ENCODE measurements around the gene PERP.
"Not testable (repeated sequence)": the region's sequence is repeated elsewhere in the genome, so short reads cannot be mapped to it uniquely, and the experiment has no call there.

PERP gene

DNA sequence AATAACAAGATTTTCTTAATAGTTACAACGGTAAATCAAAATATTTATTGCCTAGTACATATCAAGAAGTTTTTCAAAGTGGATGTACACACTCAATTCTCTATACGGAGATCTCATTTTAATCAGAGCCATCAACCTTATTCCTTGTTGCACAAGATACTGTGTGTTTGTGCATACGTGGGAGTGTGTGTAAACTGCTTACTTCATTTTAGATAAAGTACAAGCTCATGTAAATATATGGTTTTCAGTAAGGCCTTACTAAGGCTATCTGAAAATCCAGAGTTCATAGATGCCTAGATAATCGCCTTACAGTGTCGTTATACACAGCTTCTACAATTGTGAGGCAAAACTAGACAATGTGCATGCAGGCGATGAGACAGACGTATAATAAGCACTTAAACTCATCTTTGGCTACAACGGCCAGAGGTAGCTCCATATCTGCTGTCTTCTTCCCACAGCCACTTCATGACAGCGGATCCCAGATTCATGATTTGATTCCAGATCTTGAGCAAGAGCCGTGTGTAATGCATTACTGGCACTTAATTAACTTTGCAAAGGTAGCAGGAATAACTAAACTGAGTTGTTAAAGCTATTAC lies 2.5 kb downstream of the PERP start:
- no peak for DNase-seq

DNA sequence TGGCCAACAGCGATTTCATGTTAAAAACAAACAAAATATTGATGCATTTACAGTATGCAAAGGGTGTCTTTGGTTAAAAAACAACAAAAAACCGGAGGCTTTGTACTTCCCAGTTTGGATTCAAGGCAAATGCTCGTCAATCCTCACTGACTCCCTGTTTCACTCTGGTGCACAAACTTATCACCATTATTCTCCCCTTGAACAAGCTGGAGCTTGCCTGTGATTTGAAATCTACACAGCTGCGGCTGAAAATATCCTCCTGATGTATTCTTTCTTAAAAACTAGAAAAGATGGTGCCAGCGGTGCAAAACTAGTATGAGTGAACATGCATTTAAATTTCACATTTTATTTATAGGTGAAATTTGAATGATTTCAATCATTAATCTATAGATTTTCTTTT lies 3.3 kb downstream of the PERP start:
- DNase-seq: no peak

DNA sequence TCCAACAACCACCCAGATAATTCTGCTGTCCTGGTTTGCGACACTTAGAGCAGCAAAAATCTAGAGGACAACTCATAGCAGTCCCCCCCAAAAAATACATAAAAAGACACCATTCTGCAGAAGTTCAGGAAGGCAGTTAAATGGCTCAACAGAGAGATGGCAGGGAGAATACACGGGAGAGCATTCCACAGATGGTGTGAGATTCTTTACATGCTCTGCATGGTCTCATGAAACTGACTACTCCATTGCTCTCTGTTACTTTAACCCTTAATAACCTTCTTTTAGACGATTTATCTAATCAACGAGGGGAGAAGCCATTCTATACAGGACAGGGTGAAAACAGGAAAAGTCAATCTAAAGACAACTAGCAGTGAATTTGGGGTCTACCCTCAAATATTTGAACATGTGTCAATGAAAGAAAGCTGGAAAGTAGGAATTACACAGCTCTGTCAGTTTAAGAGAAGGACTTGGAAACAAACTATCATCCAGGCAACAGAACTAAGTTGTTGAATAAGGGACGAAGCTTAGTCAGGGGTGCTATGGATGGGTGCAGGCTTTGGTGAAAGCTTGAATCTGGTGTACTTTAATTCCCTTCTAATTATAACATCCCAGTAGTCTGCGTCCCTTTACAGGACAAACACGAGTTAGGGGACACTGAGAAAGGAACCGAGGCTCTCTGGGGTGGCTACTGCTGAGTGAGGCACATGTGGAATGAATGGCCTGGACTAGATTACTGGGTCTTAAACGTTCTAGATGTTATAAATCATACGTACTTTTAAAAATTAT lies 5.1 kb downstream of the PERP start:
- no peak for DNase-seq

DNA sequence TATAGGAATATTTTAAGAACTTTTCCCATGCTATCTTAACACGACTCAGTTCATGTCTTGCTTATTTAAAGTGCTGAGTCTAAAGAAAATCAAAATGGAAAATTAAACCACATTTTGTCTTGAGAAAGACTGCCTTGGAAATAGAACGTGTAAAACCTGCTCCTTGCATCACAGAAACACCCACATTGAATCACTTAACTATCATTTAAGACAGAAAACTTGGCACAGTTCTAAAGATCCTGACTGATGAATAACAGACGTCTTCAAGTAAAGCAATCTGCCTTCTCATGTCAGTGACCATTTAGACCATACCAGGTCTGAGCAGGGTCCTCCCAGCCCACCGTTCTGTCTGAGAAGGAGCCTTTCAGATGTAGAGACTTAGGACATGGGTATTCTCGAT lies 7.4 kb downstream of the PERP start:
- DNase-seq: no peak

DNA sequence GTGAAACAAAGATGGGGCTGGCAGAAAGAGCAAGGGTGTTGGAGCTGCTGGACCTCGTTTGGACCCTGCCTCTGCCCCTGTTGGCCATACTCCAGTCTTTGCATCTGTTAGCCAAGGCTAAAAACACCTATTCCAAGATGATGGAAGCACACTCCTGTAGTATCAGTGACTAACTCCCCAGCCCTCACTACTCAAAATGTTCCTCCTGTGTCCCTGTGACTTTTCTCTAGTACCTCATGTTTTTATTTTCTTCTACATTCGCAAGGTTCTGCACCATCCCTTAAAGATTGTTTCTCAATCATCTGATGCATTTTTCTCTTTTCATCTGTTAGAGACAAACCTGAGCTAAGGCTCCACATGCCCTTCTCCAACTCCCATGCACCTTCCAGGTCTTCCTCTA lies 8.9 kb downstream of the PERP start:
- no peak for DNase-seq

DNA sequence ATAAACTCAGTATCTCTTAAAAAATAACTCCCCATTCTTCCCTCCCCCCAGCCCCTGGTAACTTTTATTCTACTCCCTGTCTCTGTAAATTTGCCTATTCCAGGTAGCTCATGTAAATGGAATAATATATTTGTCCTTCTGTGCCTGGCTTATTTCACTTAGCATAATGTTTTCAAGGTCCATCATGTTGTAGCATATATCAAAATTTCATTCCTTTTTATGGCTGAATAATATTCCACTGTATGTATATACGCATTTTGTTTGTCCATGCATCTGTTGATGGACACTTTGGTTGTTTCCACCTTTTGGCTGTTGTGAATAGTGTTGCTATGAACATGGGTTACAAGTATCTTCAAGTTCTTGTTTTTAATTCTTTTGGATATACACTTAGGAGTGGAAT lies 13.0 kb downstream of the PERP start:
- DNase-seq: no peak

DNA sequence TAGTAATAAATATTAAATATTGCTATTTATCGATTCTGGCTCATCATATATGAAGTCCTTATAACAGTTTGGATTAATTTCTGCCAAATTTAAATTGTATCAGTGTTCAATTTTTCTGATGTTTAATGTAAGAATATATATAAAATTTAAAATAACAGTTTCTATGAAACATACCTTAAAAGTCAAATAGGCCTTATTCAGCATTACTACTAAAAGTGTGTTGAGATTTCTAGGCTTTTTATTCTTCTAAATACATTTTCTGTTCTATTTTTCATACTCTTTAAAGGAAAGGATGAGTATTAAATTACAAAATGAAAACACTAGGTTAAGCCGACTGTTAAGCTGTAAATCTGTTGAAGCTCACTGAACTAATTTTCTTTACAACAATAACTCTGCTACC lies 13.6 kb downstream of the PERP start:
- DNase-seq: no peak

DNA sequence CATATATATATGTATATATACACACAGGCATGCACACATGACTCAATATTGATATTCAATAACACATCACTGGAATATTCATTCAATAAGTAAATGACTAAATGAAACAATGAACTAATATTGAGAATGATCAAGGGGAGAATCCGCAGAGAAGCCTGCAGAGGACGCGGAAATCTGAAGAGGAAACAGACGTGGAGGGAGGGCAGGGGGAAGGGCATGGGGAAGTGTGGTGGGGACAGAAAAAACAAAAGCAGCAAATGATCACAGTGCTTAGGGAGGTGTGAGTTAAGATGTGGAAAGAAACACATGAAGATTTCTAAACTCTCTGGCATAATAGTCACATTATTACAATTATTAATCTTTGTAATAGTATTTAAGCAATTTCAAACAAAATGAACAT lies 14.5 kb downstream of the PERP start:
- DNase-seq: no peak

DNA sequence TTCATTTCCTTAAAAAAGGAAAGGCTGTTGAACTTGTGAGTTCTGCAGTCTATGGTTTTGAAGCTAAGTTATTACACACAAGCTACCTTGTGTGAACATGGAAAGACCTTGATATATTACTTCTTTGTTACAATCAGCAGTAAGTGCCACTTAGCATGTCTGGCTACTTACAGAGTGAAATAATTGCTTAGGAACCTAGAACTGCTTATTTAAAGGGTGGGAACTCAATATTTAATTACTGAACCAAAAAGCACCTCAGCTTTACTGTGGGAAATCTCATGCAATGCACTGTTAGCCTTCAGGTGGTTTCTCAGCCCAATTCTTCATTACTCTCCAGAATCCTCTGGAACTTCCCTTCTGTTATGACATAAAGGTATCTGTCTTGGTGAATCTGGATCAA lies 17.9 kb downstream of the PERP start:
- DNase-seq: no peak

DNA sequence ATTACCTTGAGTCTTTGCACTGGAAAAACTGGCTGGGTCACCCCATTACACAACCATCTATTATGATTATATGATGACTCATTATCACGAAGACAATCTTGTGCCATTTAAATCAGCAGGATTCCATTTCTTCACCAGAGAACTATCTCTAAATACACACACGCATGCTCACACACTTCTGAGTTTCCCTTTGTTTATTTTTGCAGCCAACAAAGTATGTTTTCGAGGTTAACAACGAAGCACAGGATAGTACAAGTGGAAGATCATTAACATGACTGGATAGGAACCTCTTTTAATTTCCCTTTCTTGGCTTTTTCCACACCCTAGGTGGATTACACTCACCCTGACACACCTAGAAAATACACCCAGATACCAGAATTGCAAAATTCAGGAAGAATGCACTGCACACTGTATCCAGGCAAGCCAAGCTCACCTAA lies 18.9 kb downstream of the PERP start:
- no peak for DNase-seq

DNA sequence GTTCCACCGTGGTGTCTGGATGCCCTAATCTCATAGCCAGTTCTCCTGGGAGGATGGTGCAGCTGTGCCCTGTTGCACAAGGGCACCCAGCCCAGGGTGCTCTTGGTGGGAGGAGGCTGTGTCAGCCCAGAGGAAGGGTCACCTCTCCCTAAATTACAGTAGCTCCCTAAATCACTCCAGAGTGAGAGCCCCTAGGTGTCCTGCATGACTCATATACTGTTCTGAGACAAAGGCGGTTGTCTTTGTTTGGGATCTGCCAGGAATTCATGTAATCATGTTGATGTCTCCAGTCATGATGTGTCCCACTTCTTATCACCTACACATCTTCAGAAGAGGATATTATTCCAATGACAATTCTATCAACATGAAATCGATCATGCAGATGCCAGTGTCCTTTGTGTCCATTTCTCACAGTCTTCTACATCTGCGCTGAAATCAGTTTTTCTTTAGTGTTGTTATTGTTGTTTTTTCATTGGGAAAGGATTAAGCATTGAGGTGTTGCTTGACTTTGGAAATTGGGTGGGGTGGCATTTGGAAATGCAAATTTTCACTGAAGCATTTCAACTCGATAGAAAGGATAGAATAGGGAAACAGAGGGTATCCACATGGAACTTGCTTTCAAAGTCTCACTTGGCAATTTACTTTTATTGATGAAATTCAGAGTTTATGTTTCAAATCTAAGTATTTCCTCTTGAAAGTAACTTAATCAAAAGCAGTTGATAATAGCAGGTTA lies 19.5 kb downstream of the PERP start:
- no peak for DNase-seq

DNA sequence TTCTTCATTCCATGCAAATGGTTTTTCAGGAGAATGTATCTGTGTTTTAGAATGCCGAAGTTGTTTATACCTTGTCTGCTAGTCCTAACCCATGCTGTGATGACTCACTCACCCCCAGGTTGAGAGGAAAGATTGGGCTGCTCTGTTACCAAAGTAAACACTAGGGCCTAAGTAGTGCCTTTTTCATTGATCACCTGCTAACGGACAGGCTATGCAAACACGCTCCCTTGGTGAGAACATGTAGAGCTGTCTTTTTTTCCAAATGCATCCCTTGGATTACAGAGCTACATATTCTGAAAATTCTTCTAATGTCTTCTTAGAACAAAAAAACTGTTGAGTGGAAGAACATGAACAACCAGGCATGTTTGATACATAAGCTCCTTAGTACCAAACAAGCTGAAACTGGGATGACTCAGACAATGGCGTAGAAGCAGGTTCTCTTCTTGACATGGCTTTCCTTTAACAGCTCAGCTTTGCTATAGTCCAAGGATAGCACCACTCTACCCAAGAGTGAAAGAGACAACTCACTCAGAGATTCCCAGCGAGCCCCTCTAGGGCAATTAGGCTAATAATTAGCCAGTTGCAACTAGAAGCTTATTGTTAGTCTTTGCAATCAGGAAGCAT lies 20.5 kb downstream of the PERP start:
- DNase-seq: no peak

DNA sequence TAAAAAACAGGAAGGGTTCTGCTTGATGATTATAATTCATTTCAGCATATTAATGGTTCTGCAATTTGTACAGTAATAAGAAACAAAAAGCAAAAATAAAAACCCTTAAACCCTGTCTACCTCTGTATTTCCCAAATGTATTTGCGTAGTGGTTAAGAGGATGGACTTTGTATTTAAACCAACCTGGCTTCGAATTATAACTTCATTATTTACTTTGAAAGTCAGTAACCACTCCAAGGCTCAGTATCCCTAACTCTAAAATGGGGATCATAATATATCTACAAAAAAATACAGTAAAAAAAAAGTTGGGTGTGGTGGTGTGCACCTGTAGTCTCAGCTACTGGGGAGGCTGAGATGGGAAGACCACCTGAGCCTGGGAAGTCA lies 21.4 kb downstream of the PERP start:
- DNase-seq: no peak

DNA sequence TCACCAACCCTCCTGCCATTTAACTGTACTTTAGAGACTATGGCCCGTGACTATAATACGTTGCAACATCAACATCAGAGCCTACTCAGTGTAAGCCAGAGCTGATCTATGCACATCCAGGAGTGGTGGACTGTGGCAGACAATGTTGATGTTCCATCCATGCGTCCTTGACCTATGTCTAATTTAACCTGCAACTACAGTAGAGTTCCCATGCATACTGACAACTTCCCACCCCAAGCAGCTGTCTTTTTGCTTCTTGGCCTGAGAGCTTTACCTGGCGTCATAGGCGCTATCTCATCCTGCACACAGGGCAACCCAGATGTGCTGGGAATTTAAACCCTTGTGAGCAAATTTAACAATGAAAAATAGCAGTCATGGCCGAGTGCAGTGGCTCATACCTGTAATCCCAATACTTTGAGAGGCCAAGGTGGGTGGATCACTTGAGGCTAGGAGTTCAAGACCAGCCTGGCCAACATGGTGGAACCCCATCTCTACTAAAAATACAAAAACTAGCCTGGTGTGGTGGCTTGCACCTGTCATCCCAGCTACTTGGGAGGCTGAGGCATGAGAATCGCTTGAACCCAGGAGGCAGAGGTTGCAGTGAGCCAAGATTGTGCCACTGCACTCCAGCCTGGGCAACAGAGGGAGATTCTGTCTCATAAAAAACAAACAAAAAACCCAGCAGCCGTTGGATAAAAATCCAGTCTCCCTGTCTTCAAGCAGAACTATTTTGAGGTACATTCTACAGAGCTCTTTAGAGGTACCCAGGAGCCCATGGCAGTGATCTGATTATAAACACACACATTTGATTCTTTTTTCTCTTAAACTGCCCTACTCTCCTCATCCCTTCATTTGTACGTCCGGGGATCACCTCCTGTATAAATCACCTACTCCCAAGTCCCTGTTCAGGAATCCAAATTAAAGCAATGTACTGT lies 22.0 kb downstream of the PERP start:
- DNase-seq: no peak

DNA sequence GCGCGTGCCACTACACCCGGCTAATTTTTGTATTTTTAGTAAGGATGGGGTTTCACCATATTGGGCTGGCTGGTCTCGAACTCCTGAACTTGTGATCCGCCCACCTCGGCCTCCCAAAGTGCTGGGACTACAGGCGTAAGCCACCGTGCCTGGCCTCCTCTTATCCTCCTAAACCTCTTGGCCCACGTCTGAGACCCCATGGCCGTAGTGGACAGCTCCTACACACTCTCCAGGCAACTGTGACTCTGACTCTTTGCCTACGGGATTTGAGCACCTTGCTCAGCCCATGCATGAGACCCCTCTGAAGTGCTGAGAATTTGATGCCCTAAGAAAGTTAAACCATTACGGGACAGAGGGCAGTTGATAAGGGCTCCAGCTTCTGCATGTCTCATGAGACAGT lies 25.0 kb downstream of the PERP start:
- no peak for DNase-seq

DNA sequence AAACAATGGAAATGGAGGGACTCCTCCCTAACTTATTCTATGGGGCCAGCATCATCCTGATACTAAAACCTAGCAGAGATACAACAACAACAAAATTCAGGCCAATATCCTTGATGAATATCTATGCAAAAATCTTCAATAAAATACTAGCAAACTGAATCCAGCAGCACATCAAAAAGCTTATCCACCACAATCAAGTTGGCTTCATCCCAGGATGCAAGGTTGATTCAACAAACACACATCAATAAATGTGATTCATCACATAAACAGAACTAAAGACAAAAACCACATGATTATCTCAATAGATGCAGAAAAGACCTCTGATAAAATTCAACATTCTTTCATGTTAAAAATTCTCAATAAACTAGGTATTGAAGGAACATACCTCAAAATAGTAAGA lies 27.7 kb downstream of the PERP start:
- not testable (repeated sequence) for DNase-seq

DNA sequence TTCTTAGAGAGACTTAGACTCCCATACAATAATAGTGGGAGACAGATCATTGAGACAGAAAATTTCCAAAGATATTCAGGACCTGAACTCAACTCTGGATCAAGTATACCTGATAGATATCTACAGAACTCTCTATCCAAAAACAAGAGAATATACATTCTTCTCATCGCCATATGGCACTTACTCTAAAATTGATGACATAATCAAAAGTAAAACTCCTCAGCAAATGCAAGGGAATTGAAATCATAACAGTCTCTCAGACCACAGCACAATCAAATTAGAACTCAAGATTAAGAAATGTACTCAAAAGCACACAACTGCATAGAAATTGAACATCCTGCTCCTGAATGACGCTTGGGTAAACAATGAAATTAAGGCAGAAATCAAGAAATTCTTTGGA lies 28.7 kb downstream of the PERP start:
- no peak for DNase-seq

DNA sequence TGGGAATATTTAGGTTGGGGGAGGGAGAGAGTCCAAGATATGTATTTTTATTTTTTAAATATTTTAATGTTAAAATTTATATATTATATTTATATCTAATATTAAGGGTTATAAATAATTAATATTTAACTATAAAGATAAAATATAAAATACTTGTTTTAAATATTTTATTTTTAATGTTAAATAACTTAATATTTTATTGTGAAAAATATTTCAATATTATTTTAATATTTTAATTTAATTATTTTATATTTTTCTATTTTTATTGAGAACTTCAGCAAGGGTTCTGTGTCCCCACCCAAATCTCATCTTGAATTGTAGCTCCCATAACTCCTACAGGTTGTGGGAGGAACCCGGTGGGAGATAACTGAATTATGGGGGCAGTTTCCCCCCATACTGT lies 34.0 kb downstream of the PERP start:
- no peak for DNase-seq

DNA sequence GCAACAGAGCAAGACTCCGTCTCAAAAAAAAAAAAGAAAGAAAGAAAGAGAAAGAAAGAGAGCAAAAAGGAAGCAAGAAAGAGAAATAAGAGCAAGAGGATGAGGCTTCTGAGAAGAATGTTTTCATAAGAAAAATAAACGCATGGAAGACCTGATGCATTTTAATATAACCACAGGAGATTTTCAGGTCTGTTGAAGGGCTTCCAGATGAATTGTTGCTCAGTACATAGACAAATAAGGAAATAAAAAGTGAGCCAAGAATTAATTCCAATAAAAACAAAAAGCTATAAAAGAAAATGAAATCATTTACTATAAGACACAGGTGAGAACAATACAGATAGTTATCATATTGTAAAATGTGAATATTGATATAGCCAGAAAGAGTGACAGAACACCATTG lies 43.5 kb downstream of the PERP start:
- DNase-seq: no peak

DNA sequence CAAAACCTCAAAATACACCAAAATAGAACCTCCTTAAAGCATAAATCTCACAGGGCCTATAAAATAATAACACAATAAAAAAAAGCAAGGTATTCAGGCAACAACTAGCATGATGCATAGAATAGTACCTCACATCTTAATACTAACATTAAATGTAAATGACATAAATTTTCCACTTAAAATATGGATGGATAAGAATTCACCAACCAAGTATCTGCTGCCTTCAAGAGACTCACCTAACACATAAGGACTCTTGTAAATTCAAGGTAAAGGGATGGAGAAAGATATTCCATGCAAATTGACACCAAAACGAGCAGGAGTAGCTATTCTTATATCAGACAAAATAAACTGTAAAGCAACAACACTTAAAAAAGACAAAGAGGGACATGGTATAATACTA lies 52.2 kb downstream of the PERP start:
- DNase-seq: no peak

DNA sequence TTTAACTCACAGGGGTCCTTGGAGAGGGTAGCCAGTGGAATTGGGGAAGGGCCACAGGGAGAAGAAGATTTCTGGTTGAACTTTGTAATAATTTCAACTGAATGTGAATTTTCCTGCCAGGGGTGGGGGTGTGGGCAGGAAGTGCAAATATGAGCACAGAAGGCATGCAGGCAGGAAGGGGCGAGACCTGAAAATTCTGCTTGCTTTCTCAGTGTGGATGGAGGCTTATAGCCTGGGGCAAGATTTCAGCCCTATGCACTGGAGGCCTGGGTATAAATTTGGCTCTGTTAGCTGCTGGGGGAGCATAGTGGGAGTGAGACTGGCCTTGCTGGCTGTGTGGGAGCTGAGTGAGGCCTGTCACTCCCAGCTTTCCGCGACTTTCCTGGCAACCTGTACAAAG lies 54.4 kb downstream of the PERP start:
- no peak for DNase-seq

DNA sequence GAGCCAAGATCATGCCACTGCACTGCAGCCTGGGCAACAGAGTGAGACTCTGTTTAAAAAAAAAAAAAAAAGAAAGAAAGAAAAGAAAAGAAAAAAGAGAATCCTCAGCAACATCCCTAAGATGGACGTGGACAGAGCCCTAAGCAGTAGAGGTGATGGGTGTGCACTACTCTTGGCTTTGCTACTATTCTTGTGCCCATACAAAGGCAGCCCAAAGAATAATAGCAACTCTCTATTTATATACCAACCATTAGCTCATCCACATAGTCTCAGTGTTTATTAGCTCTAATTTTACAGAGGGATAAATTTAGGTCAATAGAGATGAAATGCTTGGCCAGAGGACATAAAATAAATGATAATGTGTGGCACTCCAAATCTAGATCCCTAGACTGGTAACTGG lies 62.2 kb downstream of the PERP start:
- no peak for DNase-seq

DNA sequence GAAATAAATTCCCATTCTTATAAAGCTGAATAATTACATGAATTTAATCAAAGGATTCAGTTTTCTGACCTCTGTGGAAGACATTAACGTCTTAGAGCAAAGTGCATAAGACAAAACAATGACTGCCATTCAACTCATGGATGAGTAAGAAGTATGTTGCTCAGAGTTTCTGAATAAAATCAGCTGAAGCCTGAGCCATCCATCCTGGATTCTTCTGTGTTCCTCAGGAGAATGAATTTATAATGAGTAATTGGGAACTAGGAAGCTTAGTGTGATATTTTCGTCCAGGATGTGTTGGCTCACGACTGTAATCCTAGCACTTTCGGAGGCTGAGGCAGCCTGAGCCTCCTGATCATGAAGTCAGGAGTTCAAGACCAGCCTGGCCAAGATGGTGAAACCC lies 62.8 kb downstream of the PERP start:
- no peak for DNase-seq
